ACHN (cell line): Measurements from ENCODE around the gene CDK2.
"Not testable (repeated sequence)": the region's sequence is repeated elsewhere in the genome, so short reads cannot be mapped to it uniquely, and the experiment has no call there.

ENCODE experiments used
- DNase-seq: peaks from one replicate; pipeline ENCODE4 v3.0.0-alpha.2; 2015
- in situ Hi-C: cut with HindIII; loops from 2 replicates; pipeline ENCODE4 v1.10.0; 2017; ENCODE audit warnings: low sequenced_read_pairs, low pct_ligation_motif_present, low pct_unique_long_range_greater_than_20kb

The CDK2 gene

DNA sequence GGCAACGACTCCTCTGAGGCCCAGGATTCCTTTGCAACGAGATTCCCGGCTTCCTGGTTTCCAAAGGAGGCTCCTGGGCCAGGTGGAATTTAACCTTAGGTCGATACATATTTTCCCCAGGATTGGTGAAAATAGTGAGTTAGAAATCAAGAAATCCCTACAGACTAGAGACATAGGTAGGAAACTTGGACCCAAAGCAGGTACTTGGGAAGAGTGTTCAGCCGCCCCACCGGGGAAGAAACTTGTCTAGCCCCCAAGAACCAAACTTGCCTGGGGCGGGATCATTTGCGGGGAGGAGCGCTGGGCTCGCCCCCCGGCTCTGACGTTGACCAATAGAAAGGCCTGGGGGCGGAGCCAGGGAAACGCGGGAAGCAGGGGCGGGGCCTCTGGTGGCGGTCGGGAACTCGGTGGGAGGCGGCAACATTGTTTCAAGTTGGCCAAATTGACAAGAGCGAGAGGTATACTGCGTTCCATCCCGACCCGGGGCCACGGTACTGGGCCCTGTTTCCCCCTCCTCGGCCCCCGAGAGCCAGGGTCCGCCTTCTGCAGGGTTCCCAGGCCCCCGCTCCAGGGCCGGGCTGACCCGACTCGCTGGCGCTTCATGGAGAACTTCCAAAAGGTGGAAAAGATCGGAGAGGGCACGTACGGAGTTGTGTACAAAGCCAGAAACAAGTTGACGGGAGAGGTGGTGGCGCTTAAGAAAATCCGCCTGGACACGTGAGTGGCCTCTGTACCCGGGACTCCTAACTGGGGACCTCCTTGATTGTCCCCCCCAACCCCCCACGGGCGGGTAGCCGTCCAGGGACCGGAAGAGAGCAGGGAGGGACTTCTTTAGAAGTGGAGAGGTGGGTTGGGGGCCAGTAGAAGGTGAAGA, at the start of gene CDK2:
TSS of gene CDK2 (plus strand) at position 423 of the 874 bp plus-strand sequence. CDS start at position 602, 179 bp downstream.
- in situ Hi-C loops: no loop called here
- peak; percentile 94 for DNase-seq

- DNase-seq: peak; percentile 32
- in situ Hi-C loops: loop anchor here (5.0 kb wide), 1 partner anchor 37 kb away; no protein-coding TSS in a partner anchor
Observed at GRCh38 chr12:55919032-55919431, 47.6 kb upstream of the CDK2 start.

DNA sequence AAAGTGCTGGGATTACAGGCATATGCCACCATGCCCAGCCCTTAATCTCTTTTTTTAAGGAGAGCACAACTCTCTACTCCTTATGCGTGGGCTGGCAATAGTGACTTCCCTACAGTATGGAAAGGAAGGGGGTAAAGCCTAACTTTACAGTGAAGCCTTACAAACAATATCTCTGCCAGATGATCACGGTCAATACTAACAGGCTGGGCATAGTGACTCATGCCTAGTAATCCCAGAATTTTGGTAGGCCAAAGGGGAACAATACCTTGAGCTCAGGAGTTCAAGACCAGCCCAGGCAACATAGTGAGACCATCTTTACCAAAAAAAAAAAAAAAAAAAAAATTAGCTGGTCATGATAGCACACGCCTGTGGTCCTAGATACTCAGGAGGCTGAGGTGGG, 44.5 kb upstream of the CDK2 start:
- in situ Hi-C loops: no loop called here
- no peak for DNase-seq

DNA sequence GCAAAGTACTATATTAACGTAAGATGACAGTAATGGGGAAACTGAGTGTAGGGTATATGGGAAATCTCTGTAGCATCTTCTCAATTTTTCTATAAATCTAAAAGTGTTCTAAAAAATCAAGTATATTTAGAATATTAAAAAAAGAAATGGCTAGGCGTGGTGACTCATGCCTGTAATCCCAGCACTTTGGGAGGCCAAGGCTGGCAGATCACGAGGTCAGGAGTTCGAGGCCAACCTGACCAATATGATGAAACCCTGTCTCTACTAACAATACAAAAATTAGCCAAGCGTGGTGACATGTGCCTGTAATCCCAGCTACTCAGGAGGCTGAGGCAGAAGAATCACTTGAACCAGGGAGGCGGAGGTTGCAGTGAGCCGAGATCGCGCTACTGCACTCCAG, 43.0 kb upstream of the CDK2 start:
- DNase-seq, in situ Hi-C loops: not testable (repeated sequence)

DNA sequence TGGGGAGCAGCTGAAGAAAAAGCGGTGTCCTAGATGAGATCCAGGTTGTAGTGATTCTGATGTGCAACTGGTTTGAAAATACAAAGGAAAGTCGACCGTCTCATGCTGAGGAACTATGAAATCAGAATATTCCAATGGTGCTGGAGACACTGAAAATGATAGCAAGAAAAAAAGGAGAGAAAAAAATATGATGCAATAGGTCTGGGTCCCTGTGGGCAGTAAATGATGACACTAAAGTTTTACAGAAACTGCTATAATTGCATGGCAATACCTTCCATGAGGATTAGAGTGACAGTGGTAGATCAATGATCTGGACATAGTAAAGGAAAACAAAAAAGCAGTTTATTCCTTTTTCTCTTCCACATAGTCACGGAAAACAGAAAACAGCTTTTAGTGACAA, 41.3 kb upstream of the CDK2 start:
- in situ Hi-C loops: no loop called here
- DNase-seq: no peak

GRCh38 chr12:55925870-55926737, 40.5 kb upstream of the CDK2 start:
- DNase-seq: peak; percentile 23
- in situ Hi-C loops: no loop called here

- DNase-seq: peak; percentile 98
- in situ Hi-C loops: no loop called here
Observed at GRCh38 chr12:55926738-55927587, 39.7 kb upstream of the CDK2 start.

GRCh38 chr12:55927588-55928502, 38.8 kb upstream of the CDK2 start, which contains the start of gene PYM1:
Gene PYM1, minus strand, starts transcription at chr12:55927894. Its CDS starts 133 bp downstream, at chr12:55927761.
- DNase-seq: peak; percentile 79
- in situ Hi-C loops: no loop called here

DNA sequence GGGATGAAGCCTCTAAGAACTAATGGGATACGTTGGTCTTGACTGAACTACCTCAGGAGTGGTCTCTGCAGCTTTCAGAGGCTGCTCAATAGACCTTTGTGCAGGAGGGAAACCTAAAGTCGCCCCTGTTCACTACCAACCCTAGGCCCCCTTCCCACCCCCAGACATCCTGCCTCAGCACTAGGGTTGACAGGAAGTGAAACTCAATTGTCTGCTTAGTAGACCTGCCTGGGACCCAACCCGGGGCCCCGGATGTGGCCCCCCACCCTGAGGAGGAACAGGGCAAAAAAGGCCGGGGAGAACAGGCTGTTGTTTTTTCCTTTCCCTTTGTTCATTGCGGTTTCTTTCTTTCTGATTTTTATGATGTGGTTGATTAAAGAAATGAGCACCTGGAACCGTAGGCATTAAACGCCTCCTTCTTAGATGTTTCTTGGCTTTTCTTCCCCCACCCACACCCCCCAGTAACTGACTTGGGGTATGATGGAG, 37.3 kb upstream of the CDK2 start:
- DNase-seq: no peak
- in situ Hi-C loops: no loop called here

DNA sequence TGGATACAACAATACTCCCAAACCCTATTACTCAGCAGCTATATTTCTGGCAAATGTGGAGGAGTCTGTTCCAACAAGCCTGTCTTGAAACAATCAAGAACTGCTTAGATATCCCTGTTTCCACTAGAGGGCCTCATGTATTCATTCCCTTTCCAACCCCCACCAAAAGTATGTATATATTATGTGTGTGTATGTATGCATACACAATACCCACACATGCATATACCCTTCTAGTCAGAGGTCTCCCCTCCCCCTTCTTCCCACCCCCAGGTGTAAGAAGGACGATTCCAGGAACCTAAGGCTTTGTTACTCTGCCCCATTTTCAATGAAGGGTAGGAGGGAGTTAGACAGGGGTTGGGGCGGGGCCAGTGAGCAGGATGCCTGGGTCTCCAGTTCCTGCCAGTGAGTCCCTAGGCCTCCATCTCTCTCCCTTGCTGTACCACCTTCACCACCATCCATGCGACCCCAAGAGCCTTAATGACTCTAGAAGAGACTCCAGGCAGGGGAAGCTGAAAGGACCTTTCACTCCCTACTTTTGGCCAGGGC, 35.8 kb upstream of the CDK2 start, which contains the start of gene DGKA:
TSS of gene DGKA (plus strand) at position 392 of the 546 bp plus-strand sequence. CDS start 5,342 bp downstream, outside the sequence.
- peak; percentile 77 for DNase-seq
- in situ Hi-C loops: no loop called here

DNA sequence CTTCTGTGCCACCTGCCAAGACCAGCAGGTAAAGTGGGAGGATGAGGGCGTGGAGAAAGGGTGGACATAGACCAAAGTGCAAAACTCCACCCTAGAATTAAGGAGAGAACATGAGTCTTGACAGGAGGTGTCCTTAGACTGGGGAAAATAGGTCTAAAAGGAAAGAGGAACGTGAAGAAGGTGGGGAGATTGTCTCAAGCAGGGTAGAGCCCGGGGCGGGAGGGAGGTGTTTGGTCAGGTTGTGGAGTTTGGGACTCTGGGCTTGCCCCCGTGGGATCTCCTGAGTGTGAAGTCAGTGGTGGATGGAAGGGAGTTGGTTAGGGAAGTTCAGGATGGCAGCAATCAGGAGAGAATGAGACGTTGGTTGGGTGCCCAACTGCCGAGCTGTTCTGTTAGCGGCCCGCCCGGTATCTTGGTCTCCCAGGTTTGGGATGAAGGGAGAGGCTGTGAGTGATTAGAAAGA, 35.3 kb upstream of the CDK2 start:
- in situ Hi-C loops: no loop called here
- DNase-seq: peak; percentile 49

DNA sequence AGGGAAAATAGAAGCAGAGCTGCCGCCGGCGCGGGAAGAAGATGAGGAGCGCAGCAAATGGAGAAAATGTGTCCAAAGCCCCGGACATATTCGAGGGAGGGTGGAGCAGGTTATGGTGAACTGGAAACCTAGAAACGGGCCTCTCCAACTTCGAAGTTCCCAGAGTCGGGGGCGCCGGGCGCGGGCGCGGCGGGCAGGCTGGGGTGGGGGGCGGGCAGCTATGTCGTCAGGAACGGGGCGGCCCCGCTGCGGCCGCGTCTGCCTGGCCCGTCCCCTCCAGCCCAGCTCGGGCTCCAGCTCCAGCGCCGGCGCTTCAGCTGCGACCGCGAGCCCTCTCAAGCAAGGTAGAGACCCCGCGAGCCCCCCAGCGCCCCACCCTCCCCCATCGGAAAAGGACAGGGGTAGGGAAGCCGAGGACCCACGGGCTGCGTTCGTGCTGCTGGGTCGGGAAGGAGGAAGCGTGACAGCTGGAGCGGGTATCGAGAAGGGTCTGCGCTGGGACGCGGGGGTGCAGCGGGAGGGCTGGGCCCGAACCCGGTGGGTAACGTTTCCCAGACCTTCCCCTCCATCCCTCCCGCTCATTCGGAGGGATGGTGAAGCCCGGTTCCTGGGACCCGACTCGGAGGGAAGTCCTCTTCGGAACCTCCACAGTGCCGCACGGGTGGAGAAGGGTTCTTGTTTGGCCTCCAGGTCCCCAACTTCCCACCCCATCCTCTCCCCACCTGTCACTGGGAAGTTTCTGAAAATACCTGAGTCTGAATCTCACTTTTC, 34.7 kb upstream of the CDK2 start:
- in situ Hi-C loops: no loop called here
- peak; percentile 60 for DNase-seq

DNA sequence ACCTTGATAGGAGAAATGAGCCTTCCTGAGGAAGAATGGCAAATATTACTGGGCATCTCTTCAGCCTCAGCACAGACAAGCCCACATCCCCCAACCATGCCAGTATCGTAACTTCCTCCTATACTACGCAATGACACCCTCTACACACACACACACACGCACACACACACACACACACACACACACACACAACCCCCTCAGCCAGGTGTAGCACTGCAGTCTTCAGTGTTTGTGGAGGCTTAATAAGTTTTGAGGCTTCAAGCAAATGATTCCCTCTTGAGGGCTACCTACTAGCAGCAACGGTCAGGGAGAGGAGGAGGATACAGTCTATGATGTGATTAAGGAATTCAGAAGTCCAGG, 34.1 kb upstream of the CDK2 start:
- in situ Hi-C loops: no loop called here
- DNase-seq: no peak

DNA sequence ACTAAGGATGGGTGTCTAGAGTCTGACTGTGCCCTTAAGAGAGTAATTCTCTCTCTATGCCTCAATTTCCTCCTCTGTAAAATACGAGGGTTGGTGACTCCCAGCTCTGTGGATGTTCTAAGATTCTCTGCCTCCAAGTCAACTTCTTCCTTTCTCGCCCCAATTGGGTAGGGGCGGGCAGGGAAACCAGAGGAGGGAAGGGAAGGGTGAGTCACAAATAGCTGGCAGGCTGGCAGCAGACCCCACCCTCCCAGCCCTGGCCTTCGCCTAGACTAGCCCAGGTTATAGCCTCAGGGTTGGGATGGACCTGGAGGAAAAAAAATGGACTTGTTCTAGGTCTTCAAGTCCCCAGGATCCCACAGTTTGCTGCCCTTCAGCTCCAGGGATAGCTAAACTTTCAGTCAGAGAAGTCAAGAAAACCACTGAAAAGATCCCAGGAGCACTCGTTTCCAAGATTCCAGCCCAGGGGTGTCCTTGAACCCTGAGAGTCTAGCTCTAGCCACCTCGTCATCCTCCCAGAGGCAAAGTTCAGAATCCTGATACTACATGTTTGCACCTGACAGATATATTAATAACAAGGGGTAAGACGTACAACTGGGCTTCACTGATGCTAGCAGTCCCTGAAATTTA, 33.3 kb upstream of the CDK2 start:
- in situ Hi-C loops: no loop called here

GRCh38 chr12:55933799-55934742, 32.6 kb upstream of the CDK2 start:
- in situ Hi-C loops: no loop called here
- DNase-seq: no peak

More for the DNA sequence above, 33.3 kb upstream of the CDK2 start:
- peak; percentile 70 for DNase-seq
